PC-9 (cell line): ENCODE measurements around the gene DYNLT2B.

Experiments used
- EZH2 ChIP-seq: fragments of 200-600 bp; sonication (generic); IDR thresholded peaks from 2 replicates; pipeline ENCODE4 v1.8.0; 2017; ENCODE audit warnings: antibody characterized with exemption, low read depth
- TF ChIP-seq, protein P1 (sequence below): fragments of 200-600 bp; sonication (generic); conservative IDR thresholded peaks from 2 replicates; pipeline ENCODE4 v1.6.1; 2017; ENCODE audit warnings: mixed run types, antibody characterized with exemption, mild to moderate bottlenecking, moderate library complexity

- TF ChIP-seq, protein P1, sequence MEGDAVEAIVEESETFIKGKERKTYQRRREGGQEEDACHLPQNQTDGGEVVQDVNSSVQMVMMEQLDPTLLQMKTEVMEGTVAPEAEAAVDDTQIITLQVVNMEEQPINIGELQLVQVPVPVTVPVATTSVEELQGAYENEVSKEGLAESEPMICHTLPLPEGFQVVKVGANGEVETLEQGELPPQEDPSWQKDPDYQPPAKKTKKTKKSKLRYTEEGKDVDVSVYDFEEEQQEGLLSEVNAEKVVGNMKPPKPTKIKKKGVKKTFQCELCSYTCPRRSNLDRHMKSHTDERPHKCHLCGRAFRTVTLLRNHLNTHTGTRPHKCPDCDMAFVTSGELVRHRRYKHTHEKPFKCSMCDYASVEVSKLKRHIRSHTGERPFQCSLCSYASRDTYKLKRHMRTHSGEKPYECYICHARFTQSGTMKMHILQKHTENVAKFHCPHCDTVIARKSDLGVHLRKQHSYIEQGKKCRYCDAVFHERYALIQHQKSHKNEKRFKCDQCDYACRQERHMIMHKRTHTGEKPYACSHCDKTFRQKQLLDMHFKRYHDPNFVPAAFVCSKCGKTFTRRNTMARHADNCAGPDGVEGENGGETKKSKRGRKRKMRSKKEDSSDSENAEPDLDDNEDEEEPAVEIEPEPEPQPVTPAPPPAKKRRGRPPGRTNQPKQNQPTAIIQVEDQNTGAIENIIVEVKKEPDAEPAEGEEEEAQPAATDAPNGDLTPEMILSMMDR = no peak
- no peak for TF ChIP-seq EZH2
Observed at GRCh38 chr3:196314597-196314996, 3.4 kb downstream of the DYNLT2B start.
